ENCODE results near the gene FAM227B.

DNA sequence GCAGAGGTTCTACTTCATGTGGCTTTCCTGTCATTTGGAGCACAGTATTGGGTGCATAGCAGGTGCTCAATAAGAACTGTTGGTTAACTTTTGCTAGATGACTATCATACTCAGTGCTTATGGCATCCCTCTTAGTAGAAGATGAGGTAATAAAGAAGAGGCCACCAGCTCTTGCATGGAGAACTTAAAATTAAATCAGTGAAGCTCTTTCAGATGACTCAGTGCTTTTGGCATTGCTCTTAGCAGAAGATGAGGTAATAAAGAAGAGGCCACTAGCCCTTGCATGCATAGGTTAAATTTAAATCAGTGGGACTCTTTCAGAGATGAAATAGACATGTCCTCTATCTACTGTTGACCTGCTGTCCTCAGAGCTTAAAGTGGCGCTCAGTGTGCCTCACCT is 307.0 kb downstream of the FAM227B start:
- TF ChIP-seq EZH2 (IDR thresholded peaks at IDR 0.05; ENCODE audit: borderline replicate concordance, low read length) (no peak), CTCF (conservative IDR thresholded peaks at IDR 0.05 in 1 of 2, IDR thresholded peaks at IDR 0.05 in 1 of 2; ENCODE audit: extremely low read depth in 1 of 2, insufficient read depth in 1 of 2, low read depth in 1 of 2, low read length in 2 of 2) (no peak)

Measured in mammary epithelial cell (primary cell).